Effector memory CD8-positive, alpha-beta T cell (primary cell): Measurements from ENCODE around the gene ALKBH8.
"Not testable (repeated sequence)": the region's sequence is repeated elsewhere in the genome, so short reads cannot be mapped to it uniquely, and the experiment has no call there.

Experiments
- ATAC-seq: fragments of 150-1000 bp; cut with Tn5 transposase; replicated peaks from 2 replicates; pipeline ENCODE4 v1.10.0; 2021; ENCODE audit warnings: mild to moderate bottlenecking, moderate library complexity
- DNase-seq, 3 experiments: peaks; one replicate each; pipeline ENCODE4 v3.0.0; 2021
- H3K27ac Mint-ChIP-seq, 2 donors: one replicate each; pipeline ENCODE4 v1.8.0; 2022; ENCODE audit warnings: mild to moderate bottlenecking in 2 of 2, mixed read lengths in 2 of 2, moderate library complexity in 2 of 2
- H3K27me3 Mint-ChIP-seq, 2 donors: one replicate each; pipeline ENCODE4 v1.8.0; 2022; ENCODE audit warnings: mixed read lengths in 2 of 2
- H3K36me3 Mint-ChIP-seq: one replicate; pipeline ENCODE4 v1.8.0; 2022; ENCODE audit warnings: mild to moderate bottlenecking, moderate library complexity, mixed read lengths; ENCODE audit not compliant: insufficient read depth
- H3K4me1 Mint-ChIP-seq, 2 donors: one replicate each; pipeline ENCODE4 v1.8.0; 2022; ENCODE audit warnings: low read depth in 2 of 2, mixed read lengths in 2 of 2
- H3K4me3 Mint-ChIP-seq, 2 donors: one replicate each; pipeline ENCODE4 v1.8.0; 2022; ENCODE audit warnings: mild to moderate bottlenecking in 2 of 2, mixed read lengths in 2 of 2, moderate library complexity in 2 of 2
- H3K9me3 Mint-ChIP-seq, 2 donors: one replicate each; pipeline ENCODE4 v1.8.0; 2022; ENCODE audit warnings: mixed read lengths in 2 of 2

ALKBH8 gene

DNA sequence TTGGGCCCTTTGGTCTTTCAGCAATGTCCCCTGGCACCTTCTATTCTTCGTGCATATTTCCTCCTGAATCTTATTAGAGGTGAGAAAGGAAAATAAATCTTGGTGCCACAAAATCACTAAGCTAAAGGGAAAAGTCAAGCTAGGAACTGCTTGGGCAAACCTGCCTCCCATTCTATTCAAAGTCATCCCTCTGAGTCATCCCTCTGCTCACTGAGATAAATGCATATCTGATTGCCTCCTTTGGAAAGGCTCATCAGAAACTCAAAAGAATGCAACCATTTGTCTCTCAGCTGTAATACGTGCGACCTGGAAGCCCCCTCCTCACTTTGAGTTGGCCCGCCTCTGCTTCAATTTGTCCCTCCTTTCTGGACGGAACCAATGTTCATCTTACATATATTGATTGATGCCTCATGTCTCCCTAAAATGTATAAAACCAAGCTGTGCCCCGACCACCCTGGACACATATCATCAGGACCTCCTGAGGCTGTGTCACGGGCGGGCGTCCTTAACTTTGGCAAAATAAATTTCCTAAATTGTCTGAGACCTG lies 493 bp upstream of the ALKBH8 start:
- peaks cover 26 to 43% of the 10 kb centered on the region in 2 donors for H3K4me1 Mint-ChIP-seq

DNA sequence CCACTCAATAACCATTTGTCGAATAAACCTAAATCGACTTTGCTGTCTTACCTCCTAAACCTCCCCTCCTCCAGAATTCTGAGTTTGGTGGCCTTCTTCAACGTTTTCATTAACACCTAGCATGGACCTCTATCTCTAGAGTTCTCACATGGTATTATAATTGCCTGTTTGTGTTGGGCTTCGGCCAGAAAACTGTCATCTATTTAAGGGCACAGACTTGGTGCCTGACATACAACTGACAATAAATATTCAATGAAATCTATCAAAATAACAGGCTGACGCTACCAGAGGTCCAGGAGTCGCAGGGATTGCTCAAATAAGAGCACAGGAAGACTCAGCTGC lies 687 bp downstream of the ALKBH8 start:
- Mint-ChIP-seq H3K27ac (peak overlapping the region; percentile 95), H3K27me3 (no peaks in the 10 kb centered on the region), H3K36me3 (peaks cover 2% of the 10 kb centered on the region), H3K9me3 (no peaks in the 10 kb centered on the region), H3K4me1 (peaks cover 26 to 45% of the 10 kb centered on the region in 2 donors), H3K4me3 (peak overlapping the region; percentile 94 to 98)
- peak in 1 of 3 experiments; percentile 8 for DNase-seq
- no peak for ATAC-seq

More for the DNA sequence above, 493 bp upstream of the ALKBH8 start:
- DNase-seq, H3K36me3 Mint-ChIP-seq, H3K27me3 Mint-ChIP-seq, H3K9me3 Mint-ChIP-seq, ATAC-seq: not testable (repeated sequence)
- peak overlapping the region; percentile 95 for H3K27ac Mint-ChIP-seq
- peak overlapping the region; percentile 94 to 98 for H3K4me3 Mint-ChIP-seq

DNA sequence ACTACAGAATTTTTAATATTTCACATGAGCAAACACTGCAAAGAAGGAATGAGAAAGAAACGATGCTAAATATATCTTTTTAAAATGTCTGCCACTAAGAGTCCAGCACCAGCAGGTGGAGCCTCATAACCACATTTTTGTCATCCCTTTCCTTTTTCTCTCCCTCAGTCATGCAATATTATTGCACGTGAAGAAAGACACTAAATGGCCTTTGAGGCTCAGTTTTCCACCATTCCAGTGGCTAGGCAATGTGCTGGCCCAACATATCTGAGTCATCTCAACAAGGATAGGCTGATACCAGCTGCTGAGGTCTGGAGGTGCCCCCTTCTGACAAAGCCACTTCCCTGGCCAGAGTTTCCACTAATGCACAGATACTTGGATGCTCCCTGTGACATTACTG lies 1.8 kb downstream of the ALKBH8 start:
- H3K4me1 Mint-ChIP-seq, result peaks cover 26 to 45% of the 10 kb centered on the region in 2 donors
- peak; percentile 11 to 19 (median 12) for DNase-seq

DNA sequence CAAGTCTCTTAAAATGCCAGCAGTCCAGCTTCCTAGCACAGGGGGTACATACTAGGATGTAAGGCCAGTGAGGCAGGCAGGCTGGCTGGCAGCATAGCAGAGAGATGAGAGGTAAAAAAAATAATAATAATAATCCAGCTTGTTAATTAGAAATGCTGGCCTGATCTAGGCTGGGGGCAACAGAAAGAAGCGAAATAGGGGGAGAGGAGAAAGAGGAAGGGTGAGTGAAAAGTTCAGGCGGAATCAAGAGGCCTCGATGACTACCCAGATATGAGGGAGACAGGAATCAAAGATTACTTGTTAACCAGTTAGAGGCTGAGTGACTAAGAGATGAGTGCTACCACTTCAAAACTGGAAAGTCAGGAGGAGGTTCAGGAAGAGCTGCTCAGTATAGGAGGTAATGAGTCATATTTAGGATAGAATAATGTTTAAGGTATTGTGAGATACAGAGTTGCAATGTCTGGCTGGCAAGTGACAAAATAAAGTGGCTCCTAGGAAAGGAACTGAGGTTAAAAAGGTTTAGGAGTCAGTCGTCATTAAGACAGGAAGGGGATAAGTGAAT lies 2.8 kb downstream of the ALKBH8 start:
- Mint-ChIP-seq H3K9me3 (no peaks in the 10 kb centered on the region), H3K4me1 (peaks cover 26 to 45% of the 10 kb centered on the region in 2 donors), H3K27me3 (no peaks in the 10 kb centered on the region), H3K36me3 (peaks cover 15% of the 10 kb centered on the region), H3K4me3 (no peak overlapping the region), H3K27ac (peak overlapping the region; percentile 29 to 51)
- ATAC-seq, result no peak
- no peak for DNase-seq

More for the DNA sequence above, 1.8 kb downstream of the ALKBH8 start:
- H3K27me3 Mint-ChIP-seq, result no peaks in the 10 kb centered on the region
- no peak for ATAC-seq
- H3K36me3 Mint-ChIP-seq, result peaks cover 14% of the 10 kb centered on the region
- H3K4me3 Mint-ChIP-seq, result peak overlapping the region in 1 of 2 donors; percentile 15
- no peaks in the 10 kb centered on the region for H3K9me3 Mint-ChIP-seq
- H3K27ac Mint-ChIP-seq, result no peak overlapping the region

DNA sequence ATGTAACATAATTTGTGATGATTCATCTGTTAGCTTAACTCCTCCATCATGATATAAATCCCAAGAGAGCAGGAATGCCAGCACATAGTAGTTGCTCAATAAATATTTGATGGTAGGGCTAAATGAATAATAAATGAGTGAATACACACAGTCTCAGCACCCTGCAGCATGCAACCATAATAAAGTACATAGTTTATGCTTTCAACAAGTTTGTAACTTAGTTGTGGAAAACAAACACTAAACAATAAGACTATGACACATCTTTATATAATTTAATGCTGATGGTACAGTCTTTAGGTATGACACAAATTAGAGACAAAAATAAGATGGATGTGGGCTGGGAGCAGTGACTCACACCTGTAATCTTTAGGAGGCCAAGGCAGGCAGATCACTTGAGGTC lies 3.8 kb downstream of the ALKBH8 start:
- ATAC-seq, result no peak
- no peak for DNase-seq
- Mint-ChIP-seq H3K9me3 (no peaks in the 10 kb centered on the region), H3K27me3 (no peaks in the 10 kb centered on the region), H3K4me1 (peaks cover 26 to 43% of the 10 kb centered on the region in 2 donors), H3K36me3 (peaks cover 15% of the 10 kb centered on the region), H3K4me3 (no peak overlapping the region), H3K27ac (peak overlapping the region in 1 of 2 donors; percentile 29)

DNA sequence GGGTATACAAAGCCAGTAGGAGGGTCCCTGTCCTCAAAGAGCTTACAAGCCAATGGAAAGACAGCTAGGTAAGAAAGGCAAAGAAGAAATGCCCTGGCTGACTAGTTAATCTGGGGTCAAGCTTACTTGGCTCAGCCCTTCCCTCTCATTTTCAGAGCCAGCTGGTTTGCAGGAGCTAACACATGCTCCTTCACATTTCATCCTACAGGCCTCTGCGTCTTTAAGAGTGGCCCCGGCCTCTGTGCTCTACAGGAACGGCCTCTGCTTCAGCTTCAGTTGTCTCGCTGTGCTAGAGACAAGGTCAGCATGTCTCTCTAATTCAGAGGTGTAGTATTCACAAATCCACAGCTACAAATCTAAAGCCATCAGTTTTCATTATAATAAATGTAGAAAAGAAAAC lies 15.2 kb downstream of the ALKBH8 start:
- ATAC-seq, result no peak
- Mint-ChIP-seq H3K4me1 (peaks cover 0 to 2% of the 10 kb centered on the region in 2 donors), H3K27me3 (no peaks in the 10 kb centered on the region), H3K27ac (no peak overlapping the region), H3K36me3 (peaks cover 60% of the 10 kb centered on the region), H3K4me3 (no peak overlapping the region), H3K9me3 (no peaks in the 10 kb centered on the region)
- no peak for DNase-seq

DNA sequence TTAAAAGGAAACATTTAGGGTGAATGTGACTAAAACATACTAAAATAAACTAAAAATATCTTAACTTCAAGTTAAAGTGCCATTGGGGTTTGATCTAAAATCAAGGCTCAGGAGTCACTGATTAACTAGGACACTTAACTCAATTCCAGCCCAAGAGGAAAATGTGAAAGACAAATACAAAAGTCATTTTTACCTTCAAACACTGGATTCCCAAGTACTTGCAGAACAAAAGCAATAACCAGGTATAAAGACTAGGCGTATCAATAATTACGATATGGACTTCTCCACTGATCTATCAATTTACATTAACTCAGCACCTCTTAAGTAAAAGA lies 15.6 kb downstream of the ALKBH8 start:
- H3K27me3 Mint-ChIP-seq, result no peaks in the 10 kb centered on the region
- no peaks in the 10 kb centered on the region for H3K9me3 Mint-ChIP-seq
- no peak overlapping the region for H3K4me3 Mint-ChIP-seq
- no peak for DNase-seq
- peaks cover 57% of the 10 kb centered on the region for H3K36me3 Mint-ChIP-seq
- ATAC-seq, result no peak
- H3K27ac Mint-ChIP-seq, result no peak overlapping the region
- peaks cover under 1 to 2% of the 10 kb centered on the region in 2 donors for H3K4me1 Mint-ChIP-seq

DNA sequence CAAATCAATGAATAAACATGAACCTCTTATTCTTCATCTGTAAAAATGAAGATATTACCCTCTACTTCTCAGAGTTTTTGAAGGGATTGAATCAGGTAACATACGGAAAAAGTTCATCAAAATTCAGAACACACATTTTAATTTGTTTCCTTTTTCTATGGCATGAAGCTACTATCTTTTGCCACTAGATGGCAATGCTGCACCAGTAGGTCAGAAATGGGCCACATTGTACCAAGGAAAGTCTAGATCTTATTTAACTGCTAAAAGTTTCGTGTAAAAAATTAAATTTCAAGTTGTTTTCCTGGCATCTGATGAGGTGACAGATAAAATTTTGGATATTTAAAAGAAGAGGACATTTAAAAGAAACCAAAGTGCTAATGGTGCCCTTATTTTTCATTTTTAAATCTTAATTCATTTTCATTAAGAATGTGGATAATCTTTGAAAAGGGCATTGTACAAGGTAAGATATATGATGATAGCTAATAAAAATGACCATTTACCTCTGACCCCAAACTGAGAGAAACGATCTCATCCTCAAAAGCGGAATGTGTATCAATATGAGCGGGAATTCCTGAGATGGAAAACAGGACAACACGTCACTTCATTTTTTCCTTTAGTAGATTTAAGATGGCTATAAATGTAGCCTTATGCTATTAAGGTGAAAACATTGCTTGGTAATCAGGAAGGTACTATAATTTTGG lies 16.1 kb downstream of the ALKBH8 start:
- Mint-ChIP-seq H3K4me3 (no peak overlapping the region), H3K27ac (no peak overlapping the region), H3K36me3 (peaks cover 58% of the 10 kb centered on the region), H3K4me1 (peaks cover 2 to 5% of the 10 kb centered on the region in 2 donors), H3K9me3 (no peaks in the 10 kb centered on the region), H3K27me3 (no peaks in the 10 kb centered on the region)
- ATAC-seq (peak; percentile 52), DNase-seq (peak; percentile 19 to 37 (median 21))

DNA sequence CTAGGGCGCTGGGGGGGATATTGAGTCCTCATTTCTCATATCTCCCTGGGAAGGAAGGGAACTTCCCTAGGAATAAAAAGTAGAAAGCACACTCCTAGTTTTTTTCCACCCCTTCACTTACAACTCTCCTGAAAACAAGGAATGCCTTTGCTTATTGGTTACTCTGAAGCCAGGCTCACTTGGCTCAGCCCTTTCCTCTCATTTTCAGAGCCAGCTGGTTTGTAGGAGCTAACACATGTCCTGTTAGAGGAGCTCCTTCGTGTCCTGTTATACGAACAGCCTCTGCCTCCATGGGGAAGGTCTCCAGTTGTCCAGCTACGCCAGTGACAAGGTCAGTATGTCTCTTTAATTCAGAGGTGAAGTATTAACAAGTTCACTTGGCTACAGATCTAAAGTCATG lies 17.6 kb downstream of the ALKBH8 start:
- DNase-seq, result no peak
- Mint-ChIP-seq H3K27ac (no peak overlapping the region), H3K36me3 (peaks cover 46% of the 10 kb centered on the region), H3K27me3 (no peaks in the 10 kb centered on the region), H3K4me1 (peaks cover 2 to 5% of the 10 kb centered on the region in 2 donors), H3K4me3 (no peak overlapping the region), H3K9me3 (no peaks in the 10 kb centered on the region)
- ATAC-seq, result no peak

DNA sequence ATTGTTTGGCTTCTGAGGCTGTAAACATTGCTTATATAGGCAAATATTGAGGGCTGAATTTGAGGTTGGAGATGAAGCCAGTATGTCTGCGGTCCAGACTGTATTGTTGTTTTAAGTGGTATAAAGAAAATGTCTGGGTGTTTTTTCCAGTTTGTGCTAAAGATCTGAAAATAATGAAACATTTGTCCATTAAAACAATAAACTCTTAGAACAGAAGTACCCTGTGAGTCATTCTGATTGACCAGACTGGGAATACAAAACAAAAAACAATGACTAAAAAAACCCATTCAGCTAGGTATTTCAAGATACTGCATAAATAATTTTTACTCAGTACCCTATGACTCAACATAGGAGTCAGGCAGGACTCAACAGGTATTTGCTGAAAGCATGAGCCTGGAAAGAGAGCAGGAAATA lies 20.4 kb downstream of the ALKBH8 start:
- Mint-ChIP-seq H3K9me3 (no peaks in the 10 kb centered on the region), H3K4me1 (peaks cover 2 to 13% of the 10 kb centered on the region in 2 donors), H3K27me3 (no peaks in the 10 kb centered on the region), H3K36me3 (peaks cover 22% of the 10 kb centered on the region), H3K4me3 (no peak overlapping the region), H3K27ac (peak overlapping the region in 1 of 2 donors; percentile 22)
- DNase-seq (no peak), ATAC-seq (no peak)

DNA sequence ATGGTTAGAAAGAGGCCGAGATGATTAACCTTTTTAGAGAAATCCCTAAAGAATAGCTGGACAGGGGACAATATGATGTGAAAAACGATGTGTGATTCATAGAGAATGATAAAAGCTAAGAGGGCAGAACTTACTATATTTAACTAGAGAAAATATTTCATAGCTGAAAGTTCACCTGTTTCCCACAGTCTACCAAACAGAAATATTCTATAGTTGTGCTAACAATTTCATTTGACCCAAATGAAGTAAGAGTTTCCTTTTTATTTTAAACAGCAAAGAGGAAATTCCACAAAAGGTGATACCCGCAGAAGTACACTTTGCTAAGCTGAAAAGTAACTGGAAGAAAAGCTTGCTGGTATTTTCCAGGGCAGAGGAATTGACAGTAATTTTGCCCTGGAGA lies 26.7 kb downstream of the ALKBH8 start:
- no peak for DNase-seq
- Mint-ChIP-seq H3K27ac (no peak overlapping the region), H3K4me1 (peaks cover 4 to 13% of the 10 kb centered on the region in 2 donors), H3K4me3 (no peak overlapping the region), H3K27me3 (no peaks in the 10 kb centered on the region), H3K36me3 (peaks cover 15% of the 10 kb centered on the region), H3K9me3 (no peaks in the 10 kb centered on the region)
- ATAC-seq, result no peak

DNA sequence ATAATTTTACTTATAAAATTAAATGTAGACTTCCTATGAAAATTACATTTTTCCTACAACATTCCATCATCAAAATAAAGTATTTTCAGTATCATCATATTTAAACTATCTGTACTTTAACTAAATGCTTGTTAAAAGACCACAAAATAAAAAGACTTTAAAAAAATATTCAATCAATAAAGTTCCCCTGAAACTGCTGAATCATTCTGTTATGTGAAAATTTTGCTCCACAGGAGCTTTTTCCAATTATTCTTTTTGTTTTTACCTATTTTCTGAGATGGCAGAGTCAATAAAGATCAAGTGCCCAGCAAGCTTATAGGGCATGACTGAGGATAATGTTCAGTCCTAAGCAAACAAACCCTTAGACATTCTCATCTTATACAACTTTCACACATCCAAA lies 27.3 kb downstream of the ALKBH8 start:
- ATAC-seq (no peak), DNase-seq (no peak)
- peaks cover 4 to 13% of the 10 kb centered on the region in 2 donors for H3K4me1 Mint-ChIP-seq
- no peak overlapping the region for H3K4me3 Mint-ChIP-seq
- H3K27me3 Mint-ChIP-seq, result no peaks in the 10 kb centered on the region
- H3K36me3 Mint-ChIP-seq, result peaks cover 17% of the 10 kb centered on the region
- H3K9me3 Mint-ChIP-seq, result no peaks in the 10 kb centered on the region
- no peak overlapping the region for H3K27ac Mint-ChIP-seq

DNA sequence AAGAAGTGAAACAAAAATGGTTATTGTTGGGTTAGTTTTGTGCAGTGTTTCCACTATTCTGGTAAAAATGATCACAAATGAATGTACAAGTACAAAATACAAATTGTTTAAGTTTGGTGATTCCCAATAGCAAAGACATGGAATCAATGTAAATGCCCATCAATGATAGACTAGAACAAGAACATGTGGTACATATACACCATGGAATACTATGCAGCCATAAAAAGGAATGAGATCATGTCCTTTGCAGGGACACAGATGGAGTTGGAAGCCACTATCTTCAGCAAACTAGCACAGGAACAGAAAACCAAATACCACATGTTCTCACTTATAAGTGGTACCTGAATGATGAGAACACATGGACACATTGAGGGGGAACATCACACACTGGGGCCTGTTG lies 28.4 kb downstream of the ALKBH8 start:
- H3K27ac Mint-ChIP-seq, ATAC-seq, H3K27me3 Mint-ChIP-seq, H3K9me3 Mint-ChIP-seq, DNase-seq, H3K4me3 Mint-ChIP-seq: not testable (repeated sequence)
- peaks cover 21% of the 10 kb centered on the region for H3K36me3 Mint-ChIP-seq
- H3K4me1 Mint-ChIP-seq, result peaks cover 4 to 11% of the 10 kb centered on the region in 2 donors

DNA sequence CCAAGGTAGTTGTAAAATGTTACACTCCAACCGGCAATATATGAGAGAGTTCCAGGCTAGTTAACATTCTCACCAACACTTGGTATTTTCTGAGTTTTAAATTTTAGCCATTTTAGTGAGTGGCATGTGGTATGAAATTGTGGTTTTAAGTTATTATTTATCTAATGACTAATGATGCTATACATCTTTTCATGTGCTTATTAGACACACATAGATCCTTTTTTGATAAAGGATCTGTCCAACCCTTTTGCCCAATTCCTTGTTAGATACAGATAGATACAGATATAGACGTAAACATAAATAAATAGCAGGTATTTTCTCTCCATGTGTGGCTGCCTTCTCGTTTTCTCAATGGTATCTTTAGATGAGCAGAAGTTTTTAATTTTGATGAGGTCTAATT lies 39.3 kb downstream of the ALKBH8 start:
- H3K36me3 Mint-ChIP-seq, result peaks cover 21% of the 10 kb centered on the region
- no peak overlapping the region for H3K27ac Mint-ChIP-seq

More for the DNA sequence above, 39.3 kb downstream of the ALKBH8 start:
- ATAC-seq (no peak), DNase-seq (no peak)
- H3K4me3 Mint-ChIP-seq, result no peak overlapping the region
- peaks cover 0 to 5% of the 10 kb centered on the region in 2 donors for H3K4me1 Mint-ChIP-seq
- no peaks in the 10 kb centered on the region for H3K9me3 Mint-ChIP-seq
- H3K27me3 Mint-ChIP-seq, result no peaks in the 10 kb centered on the region
